GM12878 (cell line): ENCODE measurements around the gene VAC14.

Experiments used
- BMI1 ChIP-seq: fragments of 450-650 bp; IDR thresholded peaks from 2 replicates; pipeline ENCODE4 v1.6.1; 2016; ENCODE audit warnings: mild to moderate bottlenecking, moderate library complexity, borderline replicate concordance
- CEBPZ ChIP-seq: fragments of 150-350 bp; IDR thresholded peaks from 2 replicates; pipeline ENCODE4 v1.6.1; 2016; ENCODE audit warnings: low read depth, low read length
- CREB1 ChIP-seq: IDR thresholded peaks from 2 replicates; pipeline ENCODE4 v1.6.1; 2012; ENCODE audit warnings: low read depth, mild to moderate bottlenecking, inconsistent platforms
- CTCF ChIP-seq, 3 experiments: IDR thresholded peaks in 2 of 3; conservative IDR thresholded peaks in 1 of 3; 2 replicates each; pipeline ENCODE4 v1.5.1; 2011; ENCODE audit warnings: low read depth in 3 of 3, low read length in 3 of 3, mild to moderate bottlenecking in 3 of 3, control low read depth in 2 of 3, moderate library complexity in 2 of 3, inconsistent platforms in 1 of 3, mixed read lengths in 1 of 3; ENCODE audit not compliant: control insufficient read depth in 2 of 3, insufficient read depth in 1 of 3; ENCODE audit errors: extremely low read depth in 1 of 3
- FOS ChIP-seq: IDR thresholded peaks from 3 replicates; pipeline ENCODE4 v1.6.1; 2011; ENCODE audit warnings: borderline replicate concordance; ENCODE audit not compliant: insufficient read length; ENCODE audit errors: extremely low read depth
- MTA2 ChIP-seq: fragments of 450-650 bp; IDR thresholded peaks from 2 replicates; pipeline ENCODE4 v1.6.1; 2016; ENCODE audit warnings: low read depth, mild to moderate bottlenecking, moderate library complexity
- PKNOX1 ChIP-seq: fragments of 450-650 bp; IDR thresholded peaks from 2 replicates; pipeline ENCODE4 v1.6.1; 2016; ENCODE audit warnings: mild to moderate bottlenecking
- POLR2A ChIP-seq: IDR thresholded peaks from 2 replicates; pipeline ENCODE4 v1.6.1; 2011; ENCODE audit warnings: low read depth, mild to moderate bottlenecking, low read length
- PRDM15 ChIP-seq: fragments of 450-650 bp; formaldehyde crosslinking; IDR thresholded peaks from 2 replicates; pipeline ENCODE4 v1.4.0; 2020; ENCODE audit warnings: mild to moderate bottlenecking, moderate library complexity
- RB1 ChIP-seq: fragments of 450-650 bp; formaldehyde crosslinking; IDR thresholded peaks from 2 replicates; pipeline ENCODE4 v1.6.1; 2017; ENCODE audit warnings: mild to moderate bottlenecking, borderline replicate concordance
- SP1 ChIP-seq: IDR thresholded peaks from one replicate; pipeline ENCODE4 v1.6.1; 2011; ENCODE audit warnings: low read depth, low read length
- TAF1 ChIP-seq: IDR thresholded peaks from 2 replicates; pipeline ENCODE4 v1.6.1; 2011; ENCODE audit warnings: mild to moderate bottlenecking, low read depth, low read length, borderline replicate concordance
- ZNF274 ChIP-seq: IDR thresholded peaks from one replicate; pipeline ENCODE4 v1.8.0; 2011; ENCODE audit not compliant: insufficient read length, insufficient read depth
- TF ChIP-seq, protein P1 (sequence below): fragments of 450-650 bp; IDR thresholded peaks from 2 replicates; pipeline ENCODE4 v1.6.1; 2017; ENCODE audit warnings: antibody characterized with exemption, mild to moderate bottlenecking, moderate library complexity

GRCh38 chr16:70652322-70652721 lies 148.6 kb downstream of the VAC14 start:
- no peak for TF ChIP-seq FOS
- no peak for TF ChIP-seq TAF1
- TF ChIP-seq CTCF (IDR thresholded peaks at IDR 0.05 in 2 of 3, conservative IDR thresholded peaks at IDR 0.05 in 1 of 3; ENCODE audit: control insufficient read depth in 2 of 3, extremely low read depth in 1 of 3, insufficient read depth in 1 of 3, low read depth in 3 of 3, low read length in 3 of 3): no peak
- no peak for TF ChIP-seq RB1
- no peak for TF ChIP-seq PKNOX1
- no peak for TF ChIP-seq CREB1
- TF ChIP-seq POLR2A: no peak
- TF ChIP-seq, protein P1, sequence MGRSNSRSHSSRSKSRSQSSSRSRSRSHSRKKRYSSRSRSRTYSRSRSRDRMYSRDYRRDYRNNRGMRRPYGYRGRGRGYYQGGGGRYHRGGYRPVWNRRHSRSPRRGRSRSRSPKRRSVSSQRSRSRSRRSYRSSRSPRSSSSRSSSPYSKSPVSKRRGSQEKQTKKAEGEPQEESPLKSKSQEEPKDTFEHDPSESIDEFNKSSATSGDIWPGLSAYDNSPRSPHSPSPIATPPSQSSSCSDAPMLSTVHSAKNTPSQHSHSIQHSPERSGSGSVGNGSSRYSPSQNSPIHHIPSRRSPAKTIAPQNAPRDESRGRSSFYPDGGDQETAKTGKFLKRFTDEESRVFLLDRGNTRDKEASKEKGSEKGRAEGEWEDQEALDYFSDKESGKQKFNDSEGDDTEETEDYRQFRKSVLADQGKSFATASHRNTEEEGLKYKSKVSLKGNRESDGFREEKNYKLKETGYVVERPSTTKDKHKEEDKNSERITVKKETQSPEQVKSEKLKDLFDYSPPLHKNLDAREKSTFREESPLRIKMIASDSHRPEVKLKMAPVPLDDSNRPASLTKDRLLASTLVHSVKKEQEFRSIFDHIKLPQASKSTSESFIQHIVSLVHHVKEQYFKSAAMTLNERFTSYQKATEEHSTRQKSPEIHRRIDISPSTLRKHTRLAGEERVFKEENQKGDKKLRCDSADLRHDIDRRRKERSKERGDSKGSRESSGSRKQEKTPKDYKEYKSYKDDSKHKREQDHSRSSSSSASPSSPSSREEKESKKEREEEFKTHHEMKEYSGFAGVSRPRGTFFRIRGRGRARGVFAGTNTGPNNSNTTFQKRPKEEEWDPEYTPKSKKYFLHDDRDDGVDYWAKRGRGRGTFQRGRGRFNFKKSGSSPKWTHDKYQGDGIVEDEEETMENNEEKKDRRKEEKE: no peak
- no peak for TF ChIP-seq BMI1
- TF ChIP-seq ZNF274: no peak
- TF ChIP-seq SP1: no peak
- TF ChIP-seq MTA2: no peak
- no peak for TF ChIP-seq PRDM15 (CRISPR knock-in tag)
- no peak for TF ChIP-seq CEBPZ
